Upper lobe of left lung (tissue), 6 donors: Measurements from ENCODE around the gene STK33. TPM values are rescaled to one million over a fixed set of nuclear protein-coding genes. Genes with fewer than 3 reads are reported as not detected.

Source experiments
- ATAC-seq, 2 donors: fragments of 200-7000 bp; cut with Tn5 transposase; one replicate each; pipeline ENCODE4 v1.9.1; 2022; ENCODE audit warnings: mild to moderate bottlenecking in 2 of 2, moderate library complexity in 2 of 2; ENCODE audit not compliant: low FRiP score in 2 of 2
- DNase-seq, 2 donors: peaks; one replicate each; pipeline ENCODE4 v3.0.0-alpha.2; 2019 to 2020
- H3K27ac ChIP-seq, 4 donors: fragments of 200-600 bp; sonication (generic); one replicate each; pipeline ENCODE4 v1.5.1; 2016 to 2019
- H3K27me3 ChIP-seq, 4 donors: fragments of 200-600 bp; sonication (generic); one replicate each; pipeline ENCODE4 v1.5.1; 2017 to 2019
- H3K36me3 ChIP-seq, 4 donors: fragments of 200-600 bp; sonication (generic); one replicate each; pipeline ENCODE4 v1.5.1; 2016 to 2019
- H3K4me1 ChIP-seq, 4 donors: fragments of 200-600 bp; sonication (generic); one replicate each; pipeline ENCODE4 v1.5.1; 2018 to 2019
- H3K4me3 ChIP-seq, 4 donors: fragments of 200-600 bp; sonication (generic); one replicate each; pipeline ENCODE4 v1.5.1; 2017 to 2019; ENCODE audit warnings: mild to moderate bottlenecking in 2 of 4, moderate library complexity in 1 of 4
- H3K9me3 ChIP-seq, 4 donors: fragments of 200-600 bp; sonication (generic); one replicate each; pipeline ENCODE4 v1.5.1; 2018 to 2019
- EP300 ChIP-seq, 4 donors: sonication (generic); formaldehyde crosslinking; IDR thresholded peaks; one replicate each; pipeline ENCODE4 v1.5.1; 2017; ENCODE audit warnings: antibody characterized with exemption in 4 of 4, control low read depth in 2 of 4
- POLR2A ChIP-seq, 4 donors: fragments of 450-650 bp; IDR thresholded peaks; one replicate each; pipeline ENCODE4 v1.5.1; 2016 to 2017; ENCODE audit warnings: antibody characterized with exemption in 4 of 4, mild to moderate bottlenecking in 2 of 4
- POLR2AphosphoS5 ChIP-seq, 2 donors: sonication (generic); formaldehyde crosslinking; IDR thresholded peaks; one replicate each; pipeline ENCODE4 v1.5.1; 2017; ENCODE audit warnings: antibody characterized with exemption in 2 of 2
- WGBS, 2 donors: methylation state at CpG; one replicate each; pipeline ENCODE4 v1.1.5; 2017 to 2018; 5-methylcytosine and 5-hydroxymethylcytosine counted together
- total RNA-seq, 6 donors: library from RNA; depleted of rRNA in 4 of 6; stranded (reverse); fragments of >200 nt in 4 of 6; gene quantifications; one replicate each; pipeline versions ENCODE4 v1.1.0 to v1.2.1, GENCODE V29; 2016 to 2021
- TF ChIP-seq, protein P1 (sequence below), 6 experiments: fragments of 450-650 bp in 4 of 6; fragments of 200-600 bp in 2 of 6; sonication (generic) in 2 of 6; IDR thresholded peaks; one replicate each; pipeline ENCODE4 v1.5.1; 2016 to 2019; ENCODE audit warnings: antibody characterized with exemption in 6 of 6
- donor health status: DM: no; HTN: no; CAD: no; lungs with moderate emphysema.
- donor health status: DM: no; HTN: yes; CAD: no; lungs with severe emphysema.

The STK33 gene
- total RNA-seq, 6 donors from 2014 or later = 10.3 to 77.0 (median 15.6) TPM

- H3K4me3 ChIP-seq = no peak overlapping the region
- H3K9me3 ChIP-seq = no peaks in the 10 kb centered on the region
- no peaks in the 10 kb centered on the region for H3K27me3 ChIP-seq
- ATAC-seq = peak in 1 of 2 donors; percentile 31
- 93% methylated on average over 2 of the region's 2 CpGs; no CpG with 5 or more reads in 1 of the 2 donors for WGBS, 2 donors
- no peak for TF ChIP-seq POLR2AphosphoS5 (IDR thresholded peaks at IDR 0.05)
- peaks cover 0 to 48% (median 33%) of the 10 kb centered on the region in 4 donors for H3K36me3 ChIP-seq
- H3K4me1 ChIP-seq = no peaks in the 10 kb centered on the region
- H3K27ac ChIP-seq = no peak overlapping the region
- DNase-seq = no peak
Measured at GRCh38 chr11:8624698-8625097, 30.7 kb upstream of the STK33 start.

DNA sequence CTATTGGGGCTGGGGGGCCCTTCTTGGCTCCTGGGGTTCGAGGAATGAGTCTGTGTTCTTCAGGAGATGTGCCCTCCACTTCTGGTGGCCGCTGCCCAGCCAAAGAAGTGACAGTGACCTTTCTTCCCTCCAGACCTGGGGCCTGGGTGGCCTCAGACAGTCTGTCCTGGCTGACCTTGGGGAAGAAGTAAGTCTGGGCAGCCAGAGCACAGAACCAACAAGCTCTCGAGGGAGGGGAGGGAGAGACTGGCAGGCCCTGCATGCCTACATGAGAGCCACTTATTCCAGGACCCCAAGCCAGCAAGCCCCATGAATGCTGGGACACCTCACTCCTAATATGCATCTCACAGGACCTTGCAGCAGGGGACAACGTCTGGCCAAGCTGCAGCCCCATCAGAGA lies 27.1 kb upstream of the STK33 start:
- DNase-seq (no peak), ATAC-seq (no peak)
- H3K9me3 ChIP-seq = no peaks in the 10 kb centered on the region
- 76% methylated on average over 4 of the region's 4 CpGs; no CpG with 5 or more reads in 1 of the 2 donors for WGBS, 2 donors
- no peak overlapping the region for H3K27ac ChIP-seq
- no peak for TF ChIP-seq EP300 (IDR thresholded peaks at IDR 0.05)
- no peak for TF ChIP-seq POLR2A (IDR thresholded peaks at IDR 0.05)
- TF ChIP-seq POLR2AphosphoS5 (IDR thresholded peaks at IDR 0.05) = no peak
- TF ChIP-seq, protein P1, sequence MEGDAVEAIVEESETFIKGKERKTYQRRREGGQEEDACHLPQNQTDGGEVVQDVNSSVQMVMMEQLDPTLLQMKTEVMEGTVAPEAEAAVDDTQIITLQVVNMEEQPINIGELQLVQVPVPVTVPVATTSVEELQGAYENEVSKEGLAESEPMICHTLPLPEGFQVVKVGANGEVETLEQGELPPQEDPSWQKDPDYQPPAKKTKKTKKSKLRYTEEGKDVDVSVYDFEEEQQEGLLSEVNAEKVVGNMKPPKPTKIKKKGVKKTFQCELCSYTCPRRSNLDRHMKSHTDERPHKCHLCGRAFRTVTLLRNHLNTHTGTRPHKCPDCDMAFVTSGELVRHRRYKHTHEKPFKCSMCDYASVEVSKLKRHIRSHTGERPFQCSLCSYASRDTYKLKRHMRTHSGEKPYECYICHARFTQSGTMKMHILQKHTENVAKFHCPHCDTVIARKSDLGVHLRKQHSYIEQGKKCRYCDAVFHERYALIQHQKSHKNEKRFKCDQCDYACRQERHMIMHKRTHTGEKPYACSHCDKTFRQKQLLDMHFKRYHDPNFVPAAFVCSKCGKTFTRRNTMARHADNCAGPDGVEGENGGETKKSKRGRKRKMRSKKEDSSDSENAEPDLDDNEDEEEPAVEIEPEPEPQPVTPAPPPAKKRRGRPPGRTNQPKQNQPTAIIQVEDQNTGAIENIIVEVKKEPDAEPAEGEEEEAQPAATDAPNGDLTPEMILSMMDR (IDR thresholded peaks at IDR 0.05) = no peak
- no peaks in the 10 kb centered on the region for H3K27me3 ChIP-seq
- H3K36me3 ChIP-seq = peaks cover 3 to 62% (median 42%) of the 10 kb centered on the region in 4 donors
- H3K4me1 ChIP-seq = no peaks in the 10 kb centered on the region
- no peak overlapping the region for H3K4me3 ChIP-seq

DNA sequence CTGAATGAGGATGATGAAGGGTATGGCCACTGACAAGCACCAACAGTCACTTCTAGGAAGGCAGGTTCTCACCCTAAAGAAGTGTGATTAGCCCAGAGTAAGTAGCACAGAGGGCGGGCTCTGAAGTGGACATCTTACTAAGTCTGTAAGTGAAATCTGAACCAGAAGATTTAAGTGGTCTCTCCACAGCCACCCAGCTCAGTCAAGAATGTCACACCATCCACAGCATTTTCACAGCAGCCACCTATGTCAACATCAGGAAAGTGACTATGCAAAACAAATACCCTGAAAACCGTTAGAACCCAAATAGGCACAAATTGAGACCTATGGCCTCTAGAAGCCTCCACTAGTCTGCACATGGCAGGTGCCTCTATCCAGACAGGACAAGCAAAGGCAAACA lies 23.0 kb upstream of the STK33 start:
- 76 to 88% methylated on average over 1 to 2 of the region's 2 CpGs for WGBS, 2 donors
- TF ChIP-seq POLR2AphosphoS5 (IDR thresholded peaks at IDR 0.05) (no peak), EP300 (IDR thresholded peaks at IDR 0.05) (no peak), POLR2A (IDR thresholded peaks at IDR 0.05) (no peak)
- TF ChIP-seq, protein P1 (IDR thresholded peaks at IDR 0.05) = no peak
- H3K9me3 ChIP-seq = no peaks in the 10 kb centered on the region
- H3K4me1 ChIP-seq = peaks cover 0 to 2% (median 0%) of the 10 kb centered on the region in 4 donors
- H3K27me3 ChIP-seq = no peaks in the 10 kb centered on the region
- H3K4me3 ChIP-seq = no peak overlapping the region
- no peak for DNase-seq
- H3K36me3 ChIP-seq = peaks cover 3 to 32% (median 21%) of the 10 kb centered on the region in 4 donors
- H3K27ac ChIP-seq = no peak overlapping the region
- ATAC-seq = no peak

- WGBS, 2 donors = 90 to 91% methylated on average over 4 of the region's 4 CpGs
- H3K9me3 ChIP-seq = no peaks in the 10 kb centered on the region
Measured at GRCh38 chr11:8615291-8616032, 21.4 kb upstream of the STK33 start.

GRCh38 chr11:8614497-8614896 lies 20.5 kb upstream of the STK33 start:
- ATAC-seq (no peak), DNase-seq (no peak)
- Histone ChIP-seq H3K27ac (no peak overlapping the region), H3K4me1 (peaks cover 0 to 2% (median 0%) of the 10 kb centered on the region in 4 donors), H3K9me3 (no peaks in the 10 kb centered on the region), H3K27me3 (no peaks in the 10 kb centered on the region), H3K4me3 (no peak overlapping the region), H3K36me3 (peaks cover 3 to 14% (median 9%) of the 10 kb centered on the region in 4 donors)
- 85 to 97% methylated on average over 4 of the region's 4 CpGs for WGBS, 2 donors
- TF ChIP-seq POLR2A (IDR thresholded peaks at IDR 0.05) (no peak), POLR2AphosphoS5 (IDR thresholded peaks at IDR 0.05) (no peak), EP300 (IDR thresholded peaks at IDR 0.05) (no peak)
- TF ChIP-seq, protein P1 (IDR thresholded peaks at IDR 0.05) = no peak

More at GRCh38 chr11:8615291-8616032, 21.4 kb upstream of the STK33 start:
- Histone ChIP-seq H3K4me1 (peaks cover 0 to 2% (median 0%) of the 10 kb centered on the region in 4 donors), H3K27me3 (no peaks in the 10 kb centered on the region), H3K27ac (no peak overlapping the region), H3K36me3 (peaks cover 3 to 16% (median 10%) of the 10 kb centered on the region in 4 donors), H3K4me3 (no peak overlapping the region)
- no peak for TF ChIP-seq POLR2AphosphoS5 (IDR thresholded peaks at IDR 0.05)
- no peak for TF ChIP-seq POLR2A (IDR thresholded peaks at IDR 0.05)
- TF ChIP-seq EP300 (IDR thresholded peaks at IDR 0.05) = no peak
- TF ChIP-seq, protein P1 (IDR thresholded peaks at IDR 0.05) = no peak
- ATAC-seq (no peak), DNase-seq (no peak)
